KMS-11 (cell line): ENCODE data around the gene BMPR2.
"Not testable (repeated sequence)": the region's sequence is repeated elsewhere in the genome, so short reads cannot be mapped to it uniquely, and the experiment has no call there.

Source experiments
- H2AFZ ChIP-seq: fragments of 200-600 bp; sonication (generic); 2 replicates; pipeline ENCODE4 v1.6.1; 2016; ENCODE audit warnings: antibody characterized with exemption, mixed run types, low read depth
- H3K27ac ChIP-seq: fragments of 200-600 bp; sonication (generic); 2 replicates; pipeline ENCODE4 v1.6.1; 2016; ENCODE audit warnings: mild to moderate bottlenecking, mixed run types
- H3K27me3 ChIP-seq: fragments of 200-600 bp; sonication (generic); 2 replicates; pipeline ENCODE4 v1.6.1; 2017; ENCODE audit warnings: mild to moderate bottlenecking, low read depth, mixed run types, moderate library complexity; ENCODE audit not compliant: insufficient read depth
- H3K36me3 ChIP-seq: fragments of 200-600 bp; sonication (generic); 2 replicates; pipeline ENCODE4 v1.6.1; 2017; ENCODE audit warnings: mild to moderate bottlenecking, mixed run types; ENCODE audit not compliant: insufficient read depth
- H3K4me1 ChIP-seq: fragments of 200-600 bp; sonication (generic); 2 replicates; pipeline ENCODE4 v1.6.1; 2016; ENCODE audit warnings: mild to moderate bottlenecking, low read depth, mixed run types; ENCODE audit not compliant: poor library complexity, severe bottlenecking
- H3K4me2 ChIP-seq: fragments of 200-600 bp; sonication (generic); 2 replicates; pipeline ENCODE4 v1.7.0; 2016; ENCODE audit warnings: mild to moderate bottlenecking, mixed run types
- H3K4me3 ChIP-seq: fragments of 200-600 bp; sonication (generic); IDR thresholded peaks from 2 replicates; pipeline ENCODE4 v1.6.1; 2017; ENCODE audit warnings: low read depth, low read length, mixed read lengths; ENCODE audit not compliant: insufficient read depth
- H3K79me2 ChIP-seq: fragments of 200-600 bp; sonication (generic); 2 replicates; pipeline ENCODE4 v1.6.1; 2016; ENCODE audit warnings: low read depth, mixed run types; ENCODE audit not compliant: insufficient read depth
- H3K9ac ChIP-seq: fragments of 200-600 bp; sonication (generic); 2 replicates; pipeline ENCODE4 v1.6.1; 2016; ENCODE audit warnings: mild to moderate bottlenecking, mixed run types
- H4K20me1 ChIP-seq: fragments of 200-600 bp; sonication (generic); 2 replicates; pipeline ENCODE4 v1.6.1; 2016; ENCODE audit warnings: mild to moderate bottlenecking, mixed run types; ENCODE audit not compliant: insufficient read depth
- CTCF ChIP-seq: fragments of 200-600 bp; sonication (generic); conservative IDR thresholded peaks from 2 replicates; pipeline ENCODE4 v1.6.1; 2017; ENCODE audit warnings: low read depth, mild to moderate bottlenecking, antibody characterized with exemption, low read length, moderate library complexity, mixed read lengths

The BMPR2 gene

GRCh38 chr2:202566286-202566685 is 190.2 kb downstream of the BMPR2 start:
- H3K4me1 ChIP-seq = no peaks in the 10 kb centered on the region
- no peaks in the 10 kb centered on the region for H3K36me3 ChIP-seq
- H3K4me2 ChIP-seq = no peak overlapping the region
- no peak overlapping the region for H3K9ac ChIP-seq
- H4K20me1 ChIP-seq = no peaks in the 10 kb centered on the region
- H2AFZ ChIP-seq = no peak overlapping the region
- H3K27me3 ChIP-seq = no peaks in the 10 kb centered on the region
- H3K27ac ChIP-seq = no peak overlapping the region
- H3K79me2 ChIP-seq = no peaks in the 10 kb centered on the region
- no peak overlapping the region for H3K4me3 ChIP-seq
- no peak for TF ChIP-seq CTCF

DNA sequence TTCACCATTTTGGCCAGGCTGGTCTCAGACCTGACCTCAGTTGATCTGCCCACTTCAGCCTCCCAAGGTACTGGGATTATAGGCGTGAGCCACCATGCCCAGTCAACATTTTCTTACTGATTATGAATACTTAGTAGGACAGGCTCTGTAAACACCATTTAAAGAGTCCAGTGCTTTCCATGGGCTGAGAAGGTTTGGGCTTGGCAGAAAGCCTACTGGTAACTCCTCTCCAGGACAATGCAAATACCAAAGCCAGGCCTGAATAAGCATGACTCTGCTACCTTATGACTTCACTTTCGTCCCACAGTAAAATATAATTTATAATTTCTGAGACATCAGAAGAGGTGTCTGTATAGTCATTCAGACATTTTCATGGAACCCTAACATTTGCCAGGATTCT is 198.4 kb downstream of the BMPR2 start:
- Histone ChIP-seq H3K4me1 (no peaks in the 10 kb centered on the region), H3K27me3 (no peaks in the 10 kb centered on the region), H3K4me2 (no peak overlapping the region), H3K9ac (no peak overlapping the region), H2AFZ (no peak overlapping the region), H4K20me1 (no peaks in the 10 kb centered on the region), H3K79me2 (no peaks in the 10 kb centered on the region), H3K27ac (no peak overlapping the region), H3K36me3 (no peaks in the 10 kb centered on the region), H3K4me3 (no peak overlapping the region)
- TF ChIP-seq CTCF = no peak

GRCh38 chr2:202575194-202575593 is 199.1 kb downstream of the BMPR2 start:
- not testable (repeated sequence) for H3K27ac ChIP-seq, H3K9ac ChIP-seq, H3K4me2 ChIP-seq, H3K27me3 ChIP-seq, H3K4me1 ChIP-seq, H3K4me3 ChIP-seq, H3K36me3 ChIP-seq, H2AFZ ChIP-seq, H3K79me2 ChIP-seq, H4K20me1 ChIP-seq

- no peaks in the 10 kb centered on the region for H3K4me1 ChIP-seq
- no peak overlapping the region for H3K4me3 ChIP-seq
- H3K4me2 ChIP-seq = no peak overlapping the region
- H3K36me3 ChIP-seq = no peaks in the 10 kb centered on the region
- no peaks in the 10 kb centered on the region for H3K27me3 ChIP-seq
- no peak overlapping the region for H3K9ac ChIP-seq
- H2AFZ ChIP-seq = no peak overlapping the region
- no peak for TF ChIP-seq CTCF
- no peaks in the 10 kb centered on the region for H3K79me2 ChIP-seq
- no peak overlapping the region for H3K27ac ChIP-seq
- no peaks in the 10 kb centered on the region for H4K20me1 ChIP-seq
These were observed 201.4 kb downstream of the BMPR2 start for GRCh38 chr2:202577250-202578183.

DNA sequence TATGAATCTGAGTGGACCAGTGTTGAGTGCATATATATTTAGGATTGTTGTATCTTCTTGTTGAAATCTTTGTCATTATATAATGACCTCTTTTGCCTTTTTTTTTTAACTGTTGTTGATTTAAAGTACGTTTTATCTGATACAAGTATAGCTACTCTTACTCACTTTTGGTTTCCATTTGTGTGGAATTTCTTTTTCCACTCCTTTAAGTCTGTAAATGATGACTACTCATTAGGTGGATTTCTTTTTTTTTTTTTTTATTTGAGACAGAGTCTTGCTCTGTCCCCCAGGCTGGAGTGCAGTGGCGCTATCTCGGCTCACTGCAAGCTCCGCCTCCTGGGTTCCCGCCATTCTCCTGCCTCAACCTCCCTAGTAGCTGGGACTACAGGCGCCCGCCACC is 206.7 kb downstream of the BMPR2 start:
- not testable (repeated sequence) for H3K79me2 ChIP-seq, H3K36me3 ChIP-seq, H3K27me3 ChIP-seq, H2AFZ ChIP-seq, H3K4me2 ChIP-seq, H3K4me1 ChIP-seq, H3K9ac ChIP-seq, H3K27ac ChIP-seq, H4K20me1 ChIP-seq, H3K4me3 ChIP-seq
